Right renal cortex interstitium (tissue), 3 donors: Measurements from ENCODE around the gene SREBF1. TPM values are rescaled to one million over a fixed set of nuclear protein-coding genes. Genes with fewer than 3 reads are reported as not detected.
"Not testable (repeated sequence)": the region's sequence is repeated elsewhere in the genome, so short reads cannot be mapped to it uniquely, and the experiment has no call there.

Experiments
- DNase-seq, 3 donors: peaks; one replicate each; pipeline ENCODE4 v3.0.0-alpha.2; 2013; ENCODE audit warnings: low read depth in 3 of 3, low spot score in 2 of 3
- polyA plus RNA-seq, 3 donors: library from polyadenylated mRNA; unstranded; fragments of 120-200 nt; gene quantifications; one replicate each; pipeline ENCODE4 v1.2.1, GENCODE V29; 2013; ENCODE audit not compliant: insufficient read length in 3 of 3

The SREBF1 gene
- polyA plus RNA-seq, 3 donors = 37.3 to 46.6 (median 45.5) TPM

DNA sequence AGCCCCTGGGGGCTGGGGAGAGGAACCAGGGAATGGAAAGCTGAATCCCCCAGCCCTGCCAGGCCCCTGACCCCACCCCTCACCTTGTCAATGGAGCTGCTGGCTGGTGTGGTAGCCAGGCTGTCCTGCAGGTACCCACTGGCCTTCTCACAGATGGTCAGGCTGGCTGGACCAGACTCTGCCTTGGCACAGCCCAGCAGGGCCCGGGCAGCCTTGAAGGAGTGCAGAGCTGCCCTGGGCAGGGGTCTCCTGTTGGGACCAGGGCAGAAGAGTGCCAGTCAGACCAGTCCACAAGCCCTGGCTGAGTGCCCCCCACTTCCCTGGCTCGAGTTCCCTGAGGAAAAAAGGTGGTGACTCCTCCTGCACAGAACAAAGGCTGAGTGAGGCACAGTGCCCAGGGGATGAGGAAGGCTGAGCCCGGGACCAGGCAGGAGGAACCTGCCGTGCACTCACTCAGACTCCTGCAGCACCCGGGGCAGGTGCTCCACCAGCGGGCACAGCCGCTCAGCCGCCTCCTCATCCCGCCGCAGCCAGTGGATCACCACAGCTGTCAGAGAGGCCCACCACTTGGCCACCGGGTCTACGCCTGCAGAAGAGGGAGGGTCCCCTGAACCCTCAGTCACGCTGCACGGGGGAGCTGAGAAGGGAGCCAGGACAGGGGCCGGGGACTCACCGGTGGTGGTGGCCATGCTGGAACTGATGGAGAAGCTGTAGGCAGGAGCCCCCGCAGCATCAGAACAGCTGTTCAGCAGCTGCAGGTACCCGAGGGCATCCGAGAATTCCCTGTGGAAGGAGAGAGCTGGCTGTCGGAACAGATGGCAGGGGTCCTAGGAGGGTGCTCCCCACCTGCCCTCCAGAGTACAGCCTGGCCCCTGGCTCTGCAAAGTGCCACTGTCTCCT lies 22.4 kb downstream of the SREBF1 start:
- DNase-seq = no peak

DNA sequence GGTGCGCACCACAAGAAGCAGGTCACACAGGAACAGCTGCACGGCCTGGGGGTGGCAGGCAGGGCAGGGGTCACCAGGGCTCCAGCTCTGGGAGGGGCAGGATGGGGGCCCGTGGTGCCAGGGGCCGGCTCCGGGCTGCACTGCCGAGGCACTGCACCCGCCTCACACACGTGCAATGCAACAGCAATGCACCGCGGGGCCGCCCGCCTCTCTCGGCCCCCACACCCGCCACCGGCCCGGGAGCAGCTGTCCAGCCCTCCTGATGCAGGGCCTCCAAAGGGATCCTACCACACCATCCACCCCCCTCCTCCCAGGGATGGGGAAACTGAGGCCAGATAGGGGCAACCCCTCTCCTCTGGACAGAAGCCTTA lies 23.1 kb downstream of the SREBF1 start:
- DNase-seq = no peak

DNA sequence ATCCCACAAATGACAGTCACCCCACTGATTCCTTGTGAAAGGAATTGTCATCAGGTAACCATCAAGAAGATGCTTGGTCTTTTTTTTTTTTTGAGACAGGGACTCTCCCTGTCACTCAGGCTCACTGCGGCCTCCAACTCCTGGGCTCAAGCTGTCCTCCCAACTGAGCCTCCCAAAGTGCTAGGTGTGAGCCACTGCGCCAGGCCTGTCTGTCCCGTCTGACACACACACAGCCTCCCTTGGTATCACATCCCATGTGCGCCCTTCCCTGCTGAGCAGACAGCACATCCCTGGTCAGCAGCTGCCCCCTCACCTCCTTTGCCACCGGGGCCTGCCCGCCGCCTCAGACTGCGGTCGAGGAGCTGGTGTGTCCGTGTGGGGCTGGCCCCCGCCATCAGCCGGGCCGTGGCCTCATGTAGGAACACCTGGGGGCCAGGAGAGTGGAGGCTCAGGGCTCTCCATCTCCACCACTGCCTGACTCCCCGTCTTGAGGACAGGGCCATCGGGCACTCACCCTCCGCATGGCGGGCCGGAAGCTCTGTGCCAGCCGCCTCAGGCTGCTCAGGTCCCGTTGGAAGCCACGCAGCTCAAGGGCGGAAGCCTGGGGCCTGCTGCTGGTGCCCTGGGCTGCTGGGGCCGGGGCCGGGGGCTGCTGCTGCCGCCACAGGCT lies 23.6 kb downstream of the SREBF1 start:
- DNase-seq = no peak

DNA sequence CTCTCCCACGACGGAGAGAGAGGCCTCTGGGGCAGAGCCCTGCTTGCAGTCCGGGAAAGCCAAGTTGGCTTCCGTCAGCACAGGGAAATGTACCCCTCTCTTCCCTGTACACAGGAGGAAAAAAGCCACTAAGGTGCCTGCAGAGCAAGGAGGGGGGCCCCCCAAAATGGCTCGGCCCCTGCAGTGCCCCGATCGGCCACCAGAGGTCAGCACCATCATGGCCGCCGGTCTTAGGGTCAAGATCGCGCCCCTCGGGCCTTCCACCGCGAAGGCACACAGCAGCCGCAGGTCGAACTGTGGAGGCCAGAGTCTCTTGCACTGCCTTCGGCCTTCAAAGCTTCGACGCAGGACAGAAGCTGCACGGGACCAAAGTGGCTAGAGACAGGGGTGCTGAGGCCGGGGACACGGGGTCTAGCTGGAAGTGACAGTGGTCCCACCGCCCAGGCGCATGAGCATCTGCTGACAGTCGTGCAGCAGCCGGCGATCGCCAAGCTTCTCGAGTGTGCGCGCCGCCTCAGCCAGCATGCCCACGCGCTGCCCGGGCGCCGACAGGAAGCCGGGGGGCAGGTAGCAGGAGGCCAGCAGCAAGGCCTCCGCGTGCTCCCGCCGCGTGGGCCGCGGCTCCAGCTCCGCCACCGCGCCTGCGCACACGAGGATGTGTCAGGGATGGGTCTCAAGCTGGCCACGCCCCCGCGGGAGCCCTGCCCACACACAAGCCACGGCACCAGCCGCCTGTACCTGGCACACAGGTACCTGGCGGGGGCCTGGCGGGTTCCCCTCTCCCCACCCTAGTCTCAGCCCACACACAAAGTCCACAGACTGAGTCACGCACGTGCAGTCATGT lies 24.4 kb downstream of the SREBF1 start:
- DNase-seq = no peak

DNA sequence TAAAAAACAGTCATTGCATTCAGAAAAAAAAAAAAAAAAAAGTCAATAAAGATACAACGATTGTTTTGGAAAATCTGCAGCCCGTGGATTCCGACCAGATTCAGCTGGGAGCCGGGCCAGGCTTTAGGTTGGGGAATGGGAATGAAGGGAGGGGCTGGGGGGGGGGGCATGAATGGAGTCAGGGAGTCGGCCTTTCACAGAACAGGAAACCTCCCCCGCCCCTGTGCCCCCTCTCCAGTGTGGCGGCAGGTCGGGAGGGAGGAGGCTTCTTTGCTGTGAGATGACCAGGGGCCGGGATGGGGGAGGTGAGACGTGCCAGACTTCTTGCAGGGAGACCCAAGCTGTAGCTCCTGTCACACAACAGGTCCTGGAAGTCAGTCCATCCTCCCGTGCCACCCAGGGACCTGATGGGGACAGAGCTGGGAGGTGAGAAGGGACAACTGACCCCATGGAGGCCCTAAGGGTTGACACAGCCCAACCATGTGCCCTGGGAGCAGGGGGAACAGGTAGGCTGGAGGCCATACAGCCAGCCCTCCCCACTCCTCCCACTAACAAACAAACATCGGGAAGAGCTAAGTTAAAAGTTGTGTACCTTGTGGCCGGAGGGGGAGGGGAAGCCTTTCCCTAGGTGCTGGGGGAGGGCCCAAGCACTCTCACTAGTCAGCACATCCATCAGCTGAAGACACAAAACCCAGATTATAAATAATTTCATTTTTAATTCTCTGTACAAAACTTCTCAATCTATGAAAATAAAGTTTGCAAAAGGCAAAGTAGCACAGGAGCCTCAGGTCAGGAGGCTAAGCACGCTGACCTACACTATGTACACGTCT lies 25.2 kb downstream of the SREBF1 start:
- no peak for DNase-seq

DNA sequence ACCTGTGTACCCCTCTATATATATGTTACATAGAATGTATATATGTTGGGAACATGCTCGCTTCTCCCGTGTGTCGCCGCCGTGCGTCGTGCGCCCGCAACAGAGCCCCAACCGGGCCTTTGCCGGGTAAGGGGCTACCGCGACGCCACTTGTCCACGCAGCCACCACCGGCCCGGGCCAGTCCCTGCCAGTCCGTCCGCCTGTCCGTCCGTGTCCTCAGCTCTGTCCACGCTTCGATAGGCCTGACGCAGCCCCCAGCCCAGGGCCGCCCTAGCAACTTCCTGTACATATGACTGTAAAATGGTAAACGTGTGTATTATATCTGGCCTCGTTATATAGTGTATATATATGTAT lies 25.9 kb downstream of the SREBF1 start:
- DNase-seq = no peak

DNA sequence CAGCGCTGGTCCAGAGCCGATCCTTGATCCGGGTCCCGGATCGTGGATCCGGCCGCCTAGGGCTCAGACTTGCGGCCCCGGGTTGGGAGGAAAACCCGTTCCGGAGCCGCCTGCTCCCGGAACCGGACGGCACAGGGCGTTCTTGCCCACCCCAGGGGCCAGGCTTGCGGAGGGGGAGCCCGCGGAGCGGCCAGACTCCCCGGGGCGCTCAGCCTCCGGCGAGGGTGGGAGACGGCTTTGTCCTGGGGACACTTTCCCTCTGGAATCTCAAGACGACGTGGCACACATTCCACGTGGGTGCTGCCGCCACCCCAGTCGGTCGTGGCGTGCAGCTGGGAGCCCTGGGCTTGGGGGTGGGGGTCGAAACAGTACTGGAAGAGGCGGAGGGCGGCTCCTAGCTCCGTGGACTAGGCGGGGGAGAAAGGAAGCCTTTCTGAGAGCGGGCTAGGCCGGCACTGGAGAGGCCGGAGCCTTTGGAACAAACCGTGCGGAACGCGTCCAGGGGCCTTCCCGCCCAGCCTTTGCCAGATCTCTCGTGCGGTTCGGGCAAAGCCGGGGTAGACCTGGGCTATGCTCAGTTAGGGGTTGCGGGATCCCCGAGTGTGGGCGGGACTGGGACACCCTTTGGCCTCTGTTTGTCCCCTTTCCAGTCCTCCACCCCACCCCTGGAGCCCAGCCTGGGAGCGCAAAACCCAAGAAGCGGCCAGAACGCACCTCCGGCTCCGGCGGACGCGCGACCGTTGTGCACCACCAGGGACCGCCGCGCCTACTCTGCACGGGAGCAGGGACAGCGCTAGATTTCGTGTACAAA lies 26.5 kb downstream of the SREBF1 start:
- DNase-seq = peak in 2 of 3 donors; percentile 59 to 74

DNA sequence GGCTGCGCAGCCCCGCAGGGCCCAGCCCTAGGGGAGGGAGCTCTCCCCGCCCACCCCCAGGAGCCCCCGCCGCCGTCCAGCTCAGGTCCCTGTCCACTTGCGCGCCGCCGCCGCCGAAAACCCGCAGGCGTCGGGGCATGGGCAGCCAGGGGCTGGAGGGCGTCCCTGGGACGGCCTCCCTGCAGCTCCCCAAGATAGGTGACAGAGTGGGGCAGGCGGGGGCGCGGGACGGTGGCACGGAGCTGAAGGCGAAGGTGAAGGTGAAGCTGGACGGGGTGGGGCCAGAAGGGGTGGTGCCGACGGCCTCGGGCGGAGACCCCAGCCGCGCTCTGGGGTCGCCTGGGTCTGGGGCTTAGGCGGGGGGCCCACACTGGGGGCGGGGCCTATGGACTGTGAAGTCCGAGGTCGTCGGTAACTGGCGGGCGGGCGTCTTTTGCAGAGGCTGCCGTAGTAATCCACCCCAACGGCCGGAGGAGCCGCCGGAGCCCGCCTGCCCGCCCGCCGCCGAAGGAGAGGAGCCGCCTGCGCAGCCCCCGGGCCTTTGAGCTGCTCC lies 27.2 kb downstream of the SREBF1 start:
- DNase-seq = no peak

DNA sequence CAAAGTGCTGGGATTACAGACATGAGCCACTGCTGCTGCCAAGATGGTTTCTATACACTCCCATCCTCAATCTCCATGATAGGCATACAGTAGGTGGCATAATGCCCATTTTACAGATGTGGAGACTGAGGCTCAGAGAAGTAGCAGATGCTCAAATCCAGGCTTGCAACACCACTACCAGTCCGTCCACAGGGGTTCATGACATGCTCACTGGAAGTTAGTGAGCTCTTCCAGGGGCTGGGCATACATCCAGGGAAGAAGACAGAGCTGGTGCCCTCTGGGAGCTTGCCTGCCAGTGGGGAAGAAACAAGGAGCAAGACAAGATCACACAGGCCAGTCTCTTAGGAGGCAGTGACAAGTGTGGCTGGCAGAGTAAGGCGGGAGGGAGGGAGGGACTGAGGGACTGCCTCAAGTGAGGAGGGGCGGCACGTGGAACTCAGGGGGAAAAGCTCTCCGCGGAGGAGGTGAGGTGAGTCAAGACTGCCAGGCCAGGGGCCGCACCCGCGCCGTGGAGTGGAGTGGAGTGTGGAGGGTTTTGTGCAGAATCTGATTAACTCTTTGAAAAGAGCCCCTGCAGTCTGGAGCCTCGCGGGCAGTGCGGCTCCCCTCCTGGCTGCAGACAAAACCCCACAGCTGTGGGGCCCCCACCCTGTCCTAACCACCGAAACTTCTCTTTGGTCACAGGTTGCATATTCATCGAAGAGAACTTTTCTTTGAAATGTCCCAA lies 27.9 kb downstream of the SREBF1 start:
- DNase-seq = no peak

DNA sequence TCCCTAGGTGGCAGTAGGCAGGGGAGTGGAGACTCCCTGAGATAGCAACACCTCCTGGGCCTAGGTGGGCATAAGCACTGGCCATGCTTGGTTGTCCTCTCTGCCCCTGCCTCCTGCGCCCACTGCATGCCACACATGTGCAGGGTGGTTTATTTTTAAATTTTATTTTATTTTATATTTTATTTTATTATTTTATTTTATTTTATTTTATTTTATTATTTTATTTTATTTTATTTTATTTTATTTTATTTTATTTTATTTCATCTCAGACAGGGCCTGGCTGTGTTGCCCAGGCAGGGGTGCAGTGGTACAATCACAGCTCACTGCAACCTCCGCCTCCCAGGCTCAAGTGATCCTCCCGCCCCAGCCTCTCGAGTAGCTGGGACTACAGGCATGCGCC lies 28.6 kb downstream of the SREBF1 start:
- DNase-seq = not testable (repeated sequence)

DNA sequence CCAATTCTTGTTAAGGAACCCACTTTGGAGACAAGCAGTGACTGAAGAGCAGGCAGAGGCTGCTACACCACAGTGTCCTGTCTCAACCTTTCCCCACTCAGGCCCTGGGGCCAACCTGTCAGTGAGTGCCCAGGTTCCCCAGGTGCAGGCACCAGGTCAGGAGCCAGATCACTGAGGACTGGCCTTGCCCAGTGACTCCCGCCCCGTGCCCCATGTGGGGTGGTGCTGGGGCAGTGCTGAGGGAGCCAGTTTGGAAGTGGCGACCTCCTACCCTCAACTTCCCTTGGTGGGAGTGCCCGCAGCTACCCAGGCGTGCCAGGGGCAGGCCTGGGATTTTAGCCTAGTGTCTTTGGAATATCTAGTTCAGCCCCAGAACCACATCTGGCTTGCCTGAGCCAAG lies 29.3 kb downstream of the SREBF1 start:
- no peak for DNase-seq

DNA sequence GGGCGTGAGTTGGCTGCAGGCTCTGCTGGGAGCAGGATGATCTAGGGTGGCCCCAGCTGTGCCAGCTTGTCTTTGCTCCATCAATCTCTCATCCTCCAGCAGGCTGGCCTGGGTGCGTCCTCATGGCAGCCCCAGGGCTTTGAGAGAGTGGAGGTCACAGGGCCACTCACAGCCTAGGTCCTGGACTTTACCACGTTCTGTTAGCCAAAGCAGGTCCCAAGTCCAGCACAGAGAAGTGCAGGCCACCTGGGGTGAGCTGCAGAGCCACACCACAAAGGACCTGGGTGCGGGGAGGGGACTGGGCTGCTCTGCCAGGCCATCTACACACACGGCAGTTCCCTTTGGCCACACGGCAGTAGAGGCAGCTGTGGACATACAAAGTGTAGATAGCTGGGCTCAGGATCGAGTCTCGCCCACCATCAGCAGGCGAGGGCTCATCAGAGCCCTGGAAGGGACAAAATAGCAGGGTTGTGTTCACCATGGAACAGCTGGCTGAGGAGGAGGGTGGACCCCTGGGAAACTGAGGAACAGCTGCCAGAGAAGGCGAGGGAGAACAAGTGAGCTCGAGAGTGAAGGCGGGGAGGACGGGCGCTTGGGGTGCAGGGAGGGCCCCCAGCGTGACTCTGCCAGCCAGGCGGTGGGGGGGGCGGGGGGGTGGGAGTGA lies 30.0 kb downstream of the SREBF1 start:
- DNase-seq = no peak

DNA sequence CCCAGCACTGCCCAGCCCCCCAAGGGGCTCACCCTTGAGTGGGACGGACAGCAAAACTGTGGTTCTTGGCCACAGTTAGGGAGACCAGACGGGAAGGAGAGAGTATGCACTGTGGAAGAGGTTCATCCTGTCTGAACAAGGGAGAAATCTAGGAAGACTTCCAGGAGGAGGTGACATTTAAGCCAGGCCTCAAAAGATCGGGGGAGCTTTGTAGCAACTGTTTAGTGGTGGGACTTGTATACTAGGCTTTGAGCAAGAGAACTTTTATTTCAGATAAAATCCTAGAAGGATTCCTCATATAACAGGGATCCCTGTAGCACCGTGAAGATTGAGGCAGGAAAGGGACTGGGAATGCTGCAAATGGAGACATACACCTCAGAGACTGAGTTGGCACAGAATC lies 30.8 kb downstream of the SREBF1 start:
- DNase-seq = no peak

DNA sequence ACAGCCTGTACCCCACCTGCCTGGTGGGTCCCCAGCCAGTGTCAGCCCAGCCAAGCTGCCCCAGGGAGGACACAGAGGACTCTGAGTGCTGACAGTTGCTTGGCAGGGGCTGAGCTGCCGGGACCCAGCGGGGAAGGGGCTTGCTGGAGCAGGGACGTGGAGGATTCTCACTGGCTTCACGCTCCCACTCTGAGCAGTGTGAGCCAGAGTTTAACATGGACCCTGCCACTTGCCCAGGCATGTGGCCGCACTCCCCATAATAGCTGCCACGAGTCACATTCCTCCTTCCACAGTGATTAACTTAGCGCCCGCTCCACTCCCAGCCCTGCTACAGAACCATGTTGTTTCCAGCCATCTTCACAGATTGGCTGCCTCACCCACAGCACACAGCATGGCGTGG lies 31.2 kb downstream of the SREBF1 start:
- DNase-seq = no peak

DNA sequence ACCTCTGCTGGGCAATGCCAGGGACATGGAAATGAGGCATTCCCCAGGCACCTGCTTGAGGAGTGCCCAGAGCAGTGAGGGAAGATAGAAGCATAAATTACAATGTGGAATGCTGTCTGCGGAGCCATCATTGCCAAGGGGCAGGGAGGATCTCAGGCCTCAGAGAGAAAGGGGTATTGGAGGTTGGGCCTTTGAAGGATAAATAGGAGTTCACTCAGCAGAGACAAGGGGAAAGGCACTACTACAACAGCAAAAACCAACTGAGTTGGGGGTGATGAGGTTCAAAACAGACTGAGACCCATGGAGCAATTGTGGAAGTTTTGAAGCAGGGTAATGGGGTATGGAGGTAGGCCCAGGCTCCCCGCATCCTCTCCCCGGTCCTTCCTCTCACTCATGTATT lies 32.8 kb downstream of the SREBF1 start:
- DNase-seq = no peak

DNA sequence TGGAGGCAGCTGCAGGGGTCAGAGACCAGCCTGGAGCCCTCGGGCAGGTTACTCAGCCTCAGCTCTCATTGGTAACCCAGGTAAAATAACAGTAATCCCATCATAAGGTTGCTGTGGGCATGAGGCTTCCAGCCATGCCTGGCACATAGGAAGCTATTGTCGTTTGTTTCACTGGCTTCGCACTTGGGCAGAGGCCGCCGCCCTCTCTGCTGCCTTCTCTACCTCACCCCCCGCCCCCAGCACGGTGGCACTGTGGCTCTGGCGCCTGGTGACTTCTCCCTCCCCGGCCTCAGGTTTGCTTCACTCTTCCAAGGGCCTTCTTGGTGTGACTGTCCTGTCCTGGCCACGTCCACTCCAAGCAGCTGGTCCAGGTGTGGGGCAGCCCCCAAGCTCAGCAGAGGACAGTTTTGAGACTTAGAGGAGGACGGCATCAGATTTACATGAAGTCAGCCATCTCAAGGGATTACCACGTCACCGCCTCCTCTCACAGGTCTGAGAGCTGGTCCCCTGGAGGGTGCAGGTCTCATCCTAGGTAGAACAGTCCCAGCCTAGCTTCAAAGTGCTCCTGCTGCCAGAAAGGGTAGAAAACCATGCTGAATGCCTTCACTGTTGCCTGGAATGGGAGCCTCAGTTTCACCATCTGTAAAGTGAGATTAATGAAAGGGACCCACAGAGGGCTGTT lies 34.8 kb downstream of the SREBF1 start:
- no peak for DNase-seq

DNA sequence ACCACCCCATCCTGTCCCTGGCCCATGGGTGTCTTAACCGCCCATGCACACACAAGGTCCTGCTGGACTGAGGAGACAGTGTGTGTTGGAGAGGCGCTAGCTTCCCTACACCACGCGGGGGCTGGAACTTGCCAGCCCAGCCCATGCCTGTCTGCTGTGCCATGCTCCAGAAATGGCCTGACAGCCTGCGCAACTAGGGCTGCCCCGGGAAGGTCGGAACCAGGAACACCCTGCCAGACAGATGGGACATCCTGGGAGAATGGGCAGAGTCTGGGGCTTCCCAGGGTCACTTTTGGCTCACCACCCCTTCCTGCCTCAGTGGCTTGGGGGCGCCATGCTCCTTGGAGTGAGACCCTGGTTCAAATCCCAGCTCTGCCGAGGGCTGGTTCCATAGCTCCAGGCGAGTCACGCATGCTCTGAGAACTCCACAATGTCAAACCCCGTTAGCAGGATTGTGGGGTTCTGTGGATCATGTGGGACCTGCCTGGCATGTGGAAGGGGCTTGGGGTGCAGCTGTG lies 36.2 kb downstream of the SREBF1 start:
- DNase-seq = no peak
